ENCODE results near the gene HMGCL.

HMGCL gene

GRCh38 chr1:23757812-23758211 lies 67.4 kb downstream of the HMGCL start:
- ATAC-seq (ENCODE audit: low read depth) = no peak

GRCh38 chr1:23756676-23757075 lies 68.6 kb downstream of the HMGCL start:
- no peak for DNase-seq (ENCODE audit: low spot score in 2 of 2)

More at GRCh38 chr1:23757812-23758211, 67.4 kb downstream of the HMGCL start:
- H3K36me3 Mint-ChIP-seq = peaks cover 30% of the 10 kb centered on the region
- H3K4me3 Mint-ChIP-seq = no peak overlapping the region
- H3K27me3 Mint-ChIP-seq = no peaks in the 10 kb centered on the region
- H3K9me3 Mint-ChIP-seq = no peaks in the 10 kb centered on the region
- DNase-seq (ENCODE audit: low spot score in 2 of 2) = no peak
- H3K4me1 Mint-ChIP-seq = peaks cover 4% of the 10 kb centered on the region
- H3K27ac Mint-ChIP-seq = no peak overlapping the region

GRCh38 chr1:23752909-23753308 lies 72.3 kb downstream of the HMGCL start:
- peaks cover 16% of the 10 kb centered on the region for H3K4me1 Mint-ChIP-seq
- no peaks in the 10 kb centered on the region for H3K9me3 Mint-ChIP-seq
- ATAC-seq (ENCODE audit: low read depth) = no peak
- peaks cover 32% of the 10 kb centered on the region for H3K36me3 Mint-ChIP-seq
- no peaks in the 10 kb centered on the region for H3K27me3 Mint-ChIP-seq
- H3K27ac Mint-ChIP-seq = no peak overlapping the region
- DNase-seq (ENCODE audit: low spot score in 2 of 2) = no peak
- H3K4me3 Mint-ChIP-seq = no peak overlapping the region

More at GRCh38 chr1:23756676-23757075, 68.6 kb downstream of the HMGCL start:
- Mint-ChIP-seq H3K4me3 (no peak overlapping the region), H3K9me3 (no peaks in the 10 kb centered on the region), H3K27me3 (no peaks in the 10 kb centered on the region), H3K36me3 (peaks cover 30% of the 10 kb centered on the region), H3K27ac (no peak overlapping the region), H3K4me1 (peaks cover 4% of the 10 kb centered on the region)
- no peak for ATAC-seq (ENCODE audit: low read depth)
